HG03064 (cell line): ENCODE results near the gene NACC2.
"Not testable (repeated sequence)": the region's sequence is repeated elsewhere in the genome, so short reads cannot be mapped to it uniquely, and the experiment has no call there.

Experiments
- ATAC-seq: cut with Tn5 transposase; IDR thresholded peaks from one replicate; pipeline ENCODE4 v1.9.1; 2021; ENCODE audit warnings: low read depth; ENCODE audit not compliant: unreplicated experiment

Gene NACC2

GRCh38 chr9:136112541-136112940 lies 17.5 kb upstream of the NACC2 start:
- no peak for ATAC-seq

- no peak for ATAC-seq
Measured at GRCh38 chr9:136111910-136112309, 16.8 kb upstream of the NACC2 start.

- no peak for ATAC-seq
Measured at GRCh38 chr9:136111190-136111589, 16.1 kb upstream of the NACC2 start.

- no peak for ATAC-seq
Measured at GRCh38 chr9:136110082-136111061, 15.3 kb upstream of the NACC2 start.

GRCh38 chr9:136109351-136110081 lies 14.4 kb upstream of the NACC2 start:
- peak; percentile 60 for ATAC-seq

GRCh38 chr9:136108648-136109266 lies 13.7 kb upstream of the NACC2 start:
- no peak for ATAC-seq

DNA sequence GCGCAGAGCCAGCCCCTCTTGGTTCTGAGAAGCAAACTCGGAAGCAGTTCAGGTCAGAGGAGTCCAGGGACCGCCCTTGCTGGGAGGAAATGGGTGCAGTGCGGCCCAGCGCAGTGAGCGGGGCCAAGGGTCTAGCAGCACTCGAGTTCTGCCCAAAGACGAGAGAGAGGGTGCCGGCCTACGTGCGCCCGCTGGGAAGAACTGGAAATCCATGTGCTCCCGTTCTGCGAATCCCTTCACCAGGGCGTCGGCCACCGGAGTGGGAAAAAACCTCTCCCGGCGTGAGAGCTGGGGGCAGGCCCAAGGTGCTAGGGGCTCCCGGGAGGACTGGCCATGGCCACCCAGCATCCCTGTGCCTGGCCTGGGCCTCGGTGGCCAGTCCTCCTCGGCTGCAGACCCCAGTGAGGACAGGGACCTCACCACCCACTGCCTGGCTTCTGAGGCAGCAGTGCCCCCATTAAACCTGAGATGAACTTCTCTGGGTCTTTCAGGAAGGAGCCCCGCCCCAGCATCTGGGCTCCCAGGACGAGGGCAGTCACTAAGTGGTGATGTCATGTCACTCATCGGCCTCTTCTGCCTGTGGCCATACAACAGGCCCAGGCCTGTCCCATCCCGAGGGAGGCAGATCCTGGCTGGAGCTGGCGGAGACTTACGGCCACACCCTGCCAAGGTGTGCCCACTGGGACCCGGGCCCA lies 13.0 kb upstream of the NACC2 start:
- ATAC-seq, result no peak

GRCh38 chr9:136107155-136107952 lies 12.3 kb upstream of the NACC2 start:
- ATAC-seq, result no peak

GRCh38 chr9:136105398-136106135 lies 10.5 kb upstream of the NACC2 start:
- no peak for ATAC-seq

DNA sequence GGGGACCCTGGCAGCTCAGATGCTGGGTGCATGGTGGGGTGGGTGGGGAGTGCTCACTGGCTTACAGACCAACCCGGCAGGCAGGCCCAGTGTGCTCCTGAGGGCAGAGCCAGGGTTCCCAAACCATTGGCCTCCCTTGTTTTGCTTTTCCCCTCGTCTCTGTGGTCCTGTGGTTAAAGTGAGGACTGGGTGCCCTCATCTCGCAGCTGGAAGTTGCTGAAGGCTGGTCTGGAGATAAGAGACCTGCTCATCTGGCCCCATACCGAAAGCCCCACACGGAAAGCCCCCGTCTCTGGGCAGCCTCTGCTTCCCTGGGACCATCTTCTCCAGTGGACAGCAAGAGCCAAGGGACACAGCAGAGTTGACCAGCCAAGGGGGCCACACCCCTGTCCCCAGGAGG lies 9.8 kb upstream of the NACC2 start:
- ATAC-seq, result no peak

DNA sequence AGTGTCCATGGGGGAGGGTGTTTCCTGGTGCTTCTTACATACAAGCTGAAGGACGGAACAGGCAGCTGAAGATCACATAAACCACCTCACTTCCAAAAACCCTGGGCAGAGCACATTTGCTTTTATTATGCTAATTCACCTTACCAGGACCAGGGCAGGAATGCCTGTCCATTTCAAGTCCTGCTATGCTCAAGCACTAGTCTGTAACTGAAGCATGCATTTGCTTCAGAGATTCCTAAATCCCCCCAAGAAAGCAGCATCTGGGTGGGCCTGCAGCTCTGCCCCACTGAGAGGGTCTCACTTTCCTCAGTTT lies 9.4 kb upstream of the NACC2 start:
- no peak for ATAC-seq

DNA sequence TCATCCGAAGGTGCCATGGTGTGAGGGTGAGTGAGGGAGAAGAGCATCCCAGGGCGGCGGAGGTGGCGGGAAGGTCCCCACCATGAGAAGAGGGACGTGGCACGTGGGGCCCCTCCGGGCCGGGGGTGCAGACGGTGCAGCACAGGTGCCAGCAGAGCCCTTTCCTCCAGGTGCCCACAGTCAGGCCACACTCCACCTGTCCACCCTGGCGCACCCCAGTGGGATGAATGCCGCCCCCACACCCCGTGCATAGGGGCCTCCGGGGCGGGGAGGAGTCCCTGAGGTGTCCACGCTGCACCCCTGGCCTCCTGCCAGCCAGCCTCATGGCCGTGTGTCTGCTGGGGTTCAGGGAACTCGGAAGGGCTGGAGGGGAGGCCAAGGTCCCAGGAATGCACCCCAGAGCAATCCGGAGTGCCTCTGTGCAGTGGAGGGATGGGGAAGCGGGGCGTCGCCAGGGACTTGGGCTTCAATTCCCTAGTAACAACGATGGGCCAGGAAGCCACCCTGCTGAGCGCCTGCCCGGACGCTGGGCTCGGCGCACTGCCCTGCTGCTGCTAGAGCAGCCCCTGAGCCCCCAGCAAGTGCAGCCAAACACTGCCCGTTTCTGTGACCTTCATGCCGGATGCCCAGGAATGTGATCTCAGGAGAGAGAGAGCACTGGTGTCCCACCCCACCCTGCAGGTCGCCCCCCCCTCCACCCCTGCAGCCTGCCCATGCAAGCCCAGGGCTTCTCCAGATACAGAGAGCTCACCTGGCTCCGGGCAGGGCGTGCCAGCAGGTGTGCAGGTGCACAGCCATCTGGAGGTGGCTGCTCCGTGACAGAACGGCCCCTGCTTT lies 8.8 kb upstream of the NACC2 start:
- ATAC-seq, result no peak

- not testable (repeated sequence) for ATAC-seq
Measured at GRCh38 chr9:136101615-136102074, 6.6 kb upstream of the NACC2 start.

DNA sequence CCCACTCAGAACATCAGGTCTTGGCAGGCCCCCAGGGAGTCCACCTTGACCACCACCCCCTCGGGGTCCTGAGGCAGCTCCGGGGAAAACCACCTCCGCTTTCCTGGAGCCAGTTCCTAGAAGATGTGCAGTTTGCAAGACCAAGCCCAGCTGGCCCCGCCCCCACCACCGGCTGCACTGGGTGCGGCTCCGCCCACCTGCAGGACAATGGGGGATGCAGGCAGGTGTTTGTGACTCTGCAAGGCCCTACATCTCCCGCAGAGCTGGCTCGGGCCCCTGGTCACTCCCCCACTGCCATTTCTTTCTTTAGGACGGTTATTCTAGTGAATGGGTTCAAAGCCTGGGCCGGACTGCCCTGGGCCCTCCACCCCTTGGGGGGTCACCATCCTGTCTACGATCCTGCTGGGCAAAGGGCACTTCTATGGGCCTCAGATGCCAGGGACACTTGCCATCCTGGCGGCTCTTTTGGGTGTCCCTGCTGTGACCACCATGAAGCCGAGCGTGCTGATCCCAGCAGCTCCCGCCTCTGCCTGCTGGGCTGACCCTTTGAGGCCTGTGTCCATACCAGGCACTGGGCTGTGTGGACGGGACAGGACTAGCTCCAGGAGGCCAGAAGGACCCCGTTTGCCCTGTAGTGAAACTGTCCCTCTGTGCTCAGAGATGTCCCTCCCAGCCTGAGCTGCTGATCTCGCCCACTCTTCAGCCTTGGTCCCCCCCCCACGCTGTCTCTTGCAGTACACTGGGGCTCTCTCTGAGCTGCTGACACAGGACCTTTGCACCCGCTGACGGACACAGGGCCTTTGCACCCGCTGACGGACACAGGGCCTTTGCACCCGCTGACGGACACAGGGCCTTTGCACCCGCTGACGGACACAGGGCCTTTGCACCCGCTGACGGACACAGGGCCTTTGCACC lies 5.9 kb upstream of the NACC2 start:
- ATAC-seq, result no peak

DNA sequence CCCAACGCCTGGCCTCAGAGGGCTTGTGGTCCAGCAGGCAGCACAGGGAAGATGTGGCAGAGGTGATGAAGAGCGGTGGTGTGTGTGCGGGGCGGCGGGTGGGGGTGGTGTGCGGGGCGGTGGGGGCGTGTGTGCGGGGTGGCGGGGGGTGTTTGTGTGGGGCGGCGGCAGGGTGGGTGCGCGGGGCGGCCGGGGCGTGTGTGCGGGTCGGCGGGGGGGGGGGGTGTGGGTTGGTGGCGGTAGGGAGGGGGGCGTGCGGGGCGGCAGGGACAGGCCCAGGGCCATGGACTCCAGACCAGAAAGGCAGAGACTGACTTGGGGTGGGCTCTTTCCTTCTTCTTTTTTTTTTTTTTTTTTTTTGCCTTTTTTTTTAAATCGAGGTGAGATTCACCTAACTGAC lies 4.5 kb upstream of the NACC2 start:
- no peak for ATAC-seq

DNA sequence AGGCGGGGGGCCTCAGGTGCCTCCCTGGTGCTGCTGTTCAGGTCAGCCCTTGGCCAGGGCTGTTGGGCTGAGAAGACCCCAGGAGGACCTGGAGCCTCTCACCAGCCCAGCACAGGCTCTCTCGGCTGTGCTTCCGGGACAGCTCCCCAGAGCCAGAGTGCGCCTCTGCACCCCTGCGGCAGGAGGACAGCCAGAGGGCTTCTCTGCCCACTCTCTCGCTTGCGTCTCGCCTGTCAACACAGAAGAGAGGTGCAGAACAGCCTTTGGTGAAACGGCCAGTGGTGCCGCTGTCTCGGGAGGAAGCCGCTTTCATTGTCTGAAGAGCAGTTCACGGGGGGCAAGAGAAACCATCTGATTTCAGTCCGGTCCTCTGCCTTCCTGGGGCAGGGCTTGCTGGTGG lies 3.8 kb upstream of the NACC2 start:
- no peak for ATAC-seq

DNA sequence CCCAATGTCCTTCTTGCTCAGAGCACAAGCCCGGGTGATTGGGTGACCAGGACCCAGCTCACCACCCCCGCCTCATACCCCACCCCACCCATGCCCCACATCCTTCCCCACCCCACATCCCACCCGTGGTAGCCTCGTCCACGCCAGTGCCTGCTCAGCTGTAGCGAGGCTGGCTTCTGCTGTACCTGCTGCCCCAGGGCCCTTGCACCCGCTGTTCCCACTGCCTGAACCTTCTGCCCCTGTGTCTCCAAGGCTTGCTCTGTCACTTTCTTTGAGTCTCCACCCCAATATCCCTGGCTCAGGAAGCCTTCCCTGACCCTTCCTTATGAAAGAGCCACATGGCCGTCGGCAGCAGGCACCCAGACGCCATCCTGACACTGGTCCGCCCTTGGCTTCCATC lies 3.1 kb upstream of the NACC2 start:
- no peak for ATAC-seq
